Heart right ventricle (tissue), 16 donors: Measurements from ENCODE around the gene TGFBRAP1. TPM values are rescaled to one million over a fixed set of nuclear protein-coding genes. Genes with fewer than 3 reads are reported as not detected.

Source experiments
- ATAC-seq, 8 donors: fragments of 200-7000 bp; cut with Tn5 transposase; one replicate each; pipeline ENCODE4 v1.9.1; 2020; ENCODE audit warnings: mild to moderate bottlenecking in 8 of 8, moderate library complexity in 8 of 8, moderate number of reproducible peaks in 1 of 8
- DNase-seq, 2 donors: peaks; one replicate each; pipeline ENCODE4 v3.0.0-alpha.2; 2020
- H3K27ac ChIP-seq, 10 donors: fragments of 200-600 bp; sonication (generic) in 2 of 10; one replicate each; pipeline versions ENCODE4 v1.5.0 to v1.8.0; 2020 to 2022; ENCODE audit warnings: mild to moderate bottlenecking in 3 of 10
- H3K27me3 ChIP-seq, 7 donors: fragments of 200-600 bp; one replicate each; pipeline ENCODE4 v1.8.0; 2021 to 2022; ENCODE audit warnings: mild to moderate bottlenecking in 2 of 7
- H3K36me3 ChIP-seq, 9 donors: fragments of 200-600 bp; sonication (generic) in 1 of 9; one replicate each; pipeline versions ENCODE4 v1.5.0 to v1.8.0; 2020 to 2022; ENCODE audit warnings: mild to moderate bottlenecking in 2 of 9
- H3K4me1 ChIP-seq, 9 donors: fragments of 200-600 bp; sonication (generic) in 1 of 9; one replicate each; pipeline versions ENCODE4 v1.5.0 to v1.8.0; 2020 to 2022; ENCODE audit warnings: mild to moderate bottlenecking in 4 of 9
- H3K4me3 ChIP-seq, 10 donors: fragments of 200-600 bp; sonication (generic) in 2 of 10; one replicate each; pipeline versions ENCODE4 v1.5.0 to v1.8.0; 2020 to 2022; ENCODE audit warnings: mild to moderate bottlenecking in 7 of 10, moderate library complexity in 2 of 10
- H3K9me3 ChIP-seq, 11 donors: fragments of 200-600 bp in 10 of 11; sonication (generic) in 2 of 11; one replicate each; pipeline versions ENCODE4 v1.5.0 to v1.8.0; 2013 to 2022; ENCODE audit warnings: mild to moderate bottlenecking in 2 of 11, control low read depth in 1 of 11, moderate library complexity in 1 of 11
- CTCF ChIP-seq, 9 donors: fragments of 200-600 bp; sonication (generic) in 2 of 9; IDR thresholded peaks; one replicate each; pipeline versions ENCODE4 v1.5.0 to v1.8.0; 2021 to 2022; ENCODE audit warnings: antibody characterized with exemption in 9 of 9, mild to moderate bottlenecking in 5 of 9, moderate library complexity in 1 of 9
- WGBS, 2 donors: extraction: QIAGEN DNeasy Blood & Tissue Kit; methylation state at CpG; one replicate each; pipeline ENCODE4 v1.1.7; 2013; ENCODE audit warnings: inconsistent platforms in 1 of 2; 5-methylcytosine and 5-hydroxymethylcytosine counted together
- intact Hi-C, 10 donors: fragments of 100-400 bp; cut with DNase I; formaldehyde crosslinking; loops; one replicate each; pipeline versions ENCODE4 v1.11.1 to v1.14.2; 2022
- polyA plus RNA-seq, 2 donors: library from polyadenylated mRNA; stranded (reverse); fragments of 200-250 nt; gene quantifications; one replicate each; pipeline ENCODE4 v1.2.3, GENCODE V29; 2013
- total RNA-seq, 10 donors: library from RNA; stranded (reverse); fragmentation: NEBNext Ultra II Directional in 3 of 10; extraction: Animal tissue kit (Norgen Biotek cat#: 25700) in 3 of 10; gene quantifications; one replicate each; pipeline versions ENCODE4 v1.2.1 to v1.2.4, GENCODE V29; 2021 to 2023
- donor health status: Arrhythmogenic right ventricular cardiomyopathy.
- donor health status: ischemic (EF 13 %, LVEDD 7.1; RV severe dilation, severe dysfunction).
- donor health status: healthy with polysubstance abuse.
- donor health status: DM: no; HTN: yes; CAD: no.
- donor health status: DM: no; HTN: no; CAD: no.
- donor health status: ischemic (EF 25% LVEDD 6.9; RV normal size, moderate dysfunction).
- donor health status: ischemic (EF 25% LVEDD 5.7; RV mildly dilated, moderate dysfunction).
- donor health status: healthy.
- donor health status: DM: yes; HTN: yes; CAD: no.
- donor health status: Ischemic cardiomyopathy.
- donor health status: ischemic (EF 35%, LVEDD 5.7; RV mildly dilated, moderate dysfunction).
- donor health status: nonischemic (EF 11% LVEDD 7.7; RV severe dilation, severe dysfunction).
- donor health status: DM: yes; HTN: yes; CAD: no.
- donor health status: PGD.
- donor health status: ischemic (EF 29% LVEDD 5.4; RV normal size, mild dysfunction).
- donor health status: nonischemic (EF 23%, LVEDD 6.1; RV moderate dilation, normal function).

TGFBRAP1 gene
- total and polyA plus RNA-seq, 12 donors, result 2.1 to 12.7 (median 10.4) TPM

GRCh38 chr2:105248316-105249070, 81.0 kb downstream of the TGFBRAP1 start:
- no peaks in the 10 kb centered on the region for H3K9me3 ChIP-seq
- H3K4me1 ChIP-seq, result no peaks in the 10 kb centered on the region
- peaks cover 0 to 5% (median 0%) of the 10 kb centered on the region in 7 donors for H3K27me3 ChIP-seq
- intact Hi-C loops, result loop anchor here in 1 of 10 donors (10.0 kb wide), 1 partner anchor 84 kb away; no protein-coding TSS in a partner anchor
- H3K4me3 ChIP-seq, result no peak overlapping the region
- DNase-seq (no peak), ATAC-seq (no peak)
- 58 to 64% methylated on average over 4 of the region's 4 CpGs for WGBS, 2 donors
- H3K27ac ChIP-seq, result no peak overlapping the region
- H3K36me3 ChIP-seq, result no peaks in the 10 kb centered on the region
- no peak for TF ChIP-seq CTCF (IDR thresholded peaks at IDR 0.05)

- Histone ChIP-seq H3K4me1 (no peaks in the 10 kb centered on the region), H3K27me3 (peaks cover 0 to 6% (median 0%) of the 10 kb centered on the region in 7 donors), H3K9me3 (no peaks in the 10 kb centered on the region), H3K36me3 (no peaks in the 10 kb centered on the region), H3K27ac (no peak overlapping the region), H3K4me3 (no peak overlapping the region)
- DNase-seq (no peak), ATAC-seq (no peak)
- intact Hi-C loops, result loop anchor here in 1 of 10 donors (10.0 kb wide), 1 partner anchor 80 kb away; no protein-coding TSS in a partner anchor
- no peak for TF ChIP-seq CTCF (IDR thresholded peaks at IDR 0.05)
- 85 to 91% methylated on average over 3 of the region's 3 CpGs for WGBS, 2 donors
These were observed 85.1 kb downstream of the TGFBRAP1 start for GRCh38 chr2:105244451-105244850.

GRCh38 chr2:105243961-105244360, 85.6 kb downstream of the TGFBRAP1 start:
- no peak overlapping the region for H3K27ac ChIP-seq
- no peak overlapping the region for H3K4me3 ChIP-seq
- H3K36me3 ChIP-seq, result no peaks in the 10 kb centered on the region
- 52 to 66% methylated on average over 5 of the region's 5 CpGs for WGBS, 2 donors
- peak in 3 of 9 donors; percentile 12 to 16 (median 13) for TF ChIP-seq CTCF (IDR thresholded peaks at IDR 0.05)
- intact Hi-C loops, result loop anchor here in 1 of 10 donors (10.0 kb wide), 1 partner anchor 79 kb away; no protein-coding TSS in a partner anchor
- DNase-seq (no peak), ATAC-seq (no peak)
- H3K9me3 ChIP-seq, result no peaks in the 10 kb centered on the region
- peaks cover 0 to 7% (median 0%) of the 10 kb centered on the region in 7 donors for H3K27me3 ChIP-seq
- H3K4me1 ChIP-seq, result no peaks in the 10 kb centered on the region

GRCh38 chr2:105242286-105242993, 87.1 kb downstream of the TGFBRAP1 start:
- intact Hi-C loops, result loop anchor here in 1 of 10 donors (10.0 kb wide), 1 partner anchor 78 kb away; no protein-coding TSS in a partner anchor
- no peak for TF ChIP-seq CTCF (IDR thresholded peaks at IDR 0.05)
- Histone ChIP-seq H3K27me3 (peaks cover 0 to 6% (median under 1%) of the 10 kb centered on the region in 7 donors), H3K27ac (no peak overlapping the region), H3K4me1 (peaks cover 0 to 6% (median 0%) of the 10 kb centered on the region in 9 donors), H3K9me3 (no peaks in the 10 kb centered on the region), H3K36me3 (no peaks in the 10 kb centered on the region), H3K4me3 (no peak overlapping the region)
- DNase-seq, result no peak
- WGBS, 2 donors, result 97 to 98% methylated on average over 50 of the region's 50 CpGs
- peak in 2 of 8 donors; percentile 8 to 56 for ATAC-seq
